Activated CD4-positive, alpha-beta T cell treated with anti-CD3 and anti-CD28 coated beads for 24 hours (primary cell): Measurements from ENCODE around the gene ALG9.

ENCODE experiments used
- DNase-seq, 2 donors: peaks; one replicate each; pipeline ENCODE4 v3.0.0-alpha.2; 2020; ENCODE audit warnings: low read depth in 2 of 2

The ALG9 gene

GRCh38 chr11:111836162-111836561 is 35.2 kb downstream of the ALG9 start:
- no peak for DNase-seq

DNA sequence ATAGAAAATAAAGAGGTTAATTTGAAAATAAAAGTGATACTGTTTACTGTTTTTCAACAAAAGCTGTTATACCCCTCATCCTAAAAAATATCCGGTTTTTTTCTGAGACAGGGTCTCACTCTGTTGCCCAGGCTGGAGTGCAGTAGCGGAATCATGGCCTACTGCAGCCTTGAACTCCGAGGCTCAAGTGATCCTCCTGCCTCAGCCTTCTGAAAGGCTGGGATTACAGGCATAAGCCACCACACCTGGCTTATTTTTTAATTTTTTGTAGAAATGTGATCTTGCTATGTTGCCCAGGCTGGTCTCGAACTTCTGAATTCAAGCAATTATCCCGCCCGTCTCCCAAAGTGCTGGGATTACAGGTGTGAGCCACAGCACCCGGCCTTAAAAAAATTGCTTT is 35.7 kb downstream of the ALG9 start:
- no peak for DNase-seq

DNA sequence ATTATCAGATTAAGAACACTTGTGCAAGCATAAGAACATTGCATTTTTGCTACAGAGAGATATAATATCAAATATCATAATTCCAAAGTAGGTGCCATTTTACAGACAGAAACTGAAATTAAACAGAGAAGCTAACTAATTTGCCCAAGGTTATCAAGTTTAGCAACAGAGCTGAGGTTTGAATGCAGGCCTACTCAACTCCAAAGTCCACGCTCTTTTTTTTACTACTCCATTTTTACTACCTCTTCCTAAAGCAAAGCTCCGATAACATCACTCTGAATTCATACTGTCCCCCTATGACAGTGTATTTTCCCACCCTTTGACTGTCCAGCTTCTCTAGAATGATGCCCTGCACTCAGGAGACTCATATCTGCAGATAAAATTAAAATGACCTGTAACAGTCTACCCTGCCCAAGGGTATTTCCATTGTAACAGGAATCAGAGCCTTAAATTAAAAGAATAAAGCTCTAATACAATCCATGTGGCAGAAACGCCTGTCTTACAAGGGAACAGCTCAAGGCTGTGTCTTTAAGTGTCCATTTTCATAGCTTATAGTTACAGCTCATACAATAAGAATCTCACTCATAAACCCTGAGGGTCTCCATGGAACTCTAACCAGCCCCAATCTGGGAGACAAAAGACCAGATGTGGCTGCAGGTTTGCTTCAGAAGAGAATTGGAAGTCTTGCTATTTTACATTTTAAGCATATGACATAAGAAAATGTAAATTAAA is 36.8 kb downstream of the ALG9 start:
- no peak for DNase-seq

DNA sequence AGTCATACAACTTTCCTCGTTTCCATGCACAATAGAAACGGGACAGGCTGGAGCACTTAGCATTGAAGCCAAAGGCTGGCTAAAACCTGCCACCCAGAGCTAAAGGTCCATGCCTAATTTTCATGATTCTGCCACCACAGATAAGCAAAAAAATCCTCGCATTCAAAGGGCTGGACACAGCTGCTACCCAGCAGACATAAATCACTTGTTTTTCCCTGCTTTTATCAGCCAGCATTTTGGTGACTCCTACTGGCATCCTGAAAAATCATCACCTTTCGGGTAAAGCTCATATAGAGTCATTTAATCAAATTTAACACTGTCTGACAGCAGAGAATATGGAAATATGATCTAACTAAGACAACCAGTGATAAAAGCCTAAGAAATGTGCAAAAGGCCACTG is 37.9 kb downstream of the ALG9 start:
- DNase-seq, result no peak

DNA sequence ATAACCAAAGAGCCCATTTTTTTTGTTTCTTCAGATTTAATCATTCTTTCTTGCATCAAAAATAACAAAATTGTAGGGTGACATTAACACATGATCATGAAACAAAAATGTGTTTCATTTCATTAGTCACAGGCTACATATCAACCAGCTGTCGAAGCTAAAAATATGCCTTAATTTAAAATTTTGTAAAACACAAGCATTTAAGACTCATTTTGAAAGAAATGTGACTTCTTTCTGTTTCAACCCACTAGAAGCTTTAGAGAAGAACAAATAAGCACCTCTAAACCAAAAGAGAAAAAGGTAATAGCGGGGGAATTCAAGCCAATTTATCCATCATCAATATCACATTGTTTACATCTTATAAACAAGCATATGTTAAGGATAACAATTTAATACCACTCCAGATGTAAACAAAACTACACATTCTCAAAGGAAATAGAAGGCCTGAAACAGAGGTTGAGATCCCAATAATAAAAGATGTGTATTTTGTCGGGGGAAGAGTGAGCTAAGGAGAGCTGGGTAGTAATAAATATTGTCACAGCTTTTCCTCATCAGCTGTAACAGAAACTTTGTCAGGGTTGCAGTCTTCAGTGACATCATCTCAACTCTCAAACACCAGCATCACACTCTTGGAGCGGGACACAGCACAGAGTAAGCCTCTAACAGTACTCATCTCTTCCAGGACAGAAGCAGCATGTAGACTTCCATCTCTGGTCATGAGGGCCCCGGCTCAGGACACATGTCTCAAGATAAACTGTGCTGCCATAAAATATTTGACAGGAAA is 42.0 kb downstream of the ALG9 start:
- DNase-seq, result no peak

GRCh38 chr11:111826322-111826950 is 44.9 kb downstream of the ALG9 start:
- DNase-seq, result no peak

- DNase-seq, result no peak
Measured at GRCh38 chr11:111823629-111824028, 47.8 kb downstream of the ALG9 start.

DNA sequence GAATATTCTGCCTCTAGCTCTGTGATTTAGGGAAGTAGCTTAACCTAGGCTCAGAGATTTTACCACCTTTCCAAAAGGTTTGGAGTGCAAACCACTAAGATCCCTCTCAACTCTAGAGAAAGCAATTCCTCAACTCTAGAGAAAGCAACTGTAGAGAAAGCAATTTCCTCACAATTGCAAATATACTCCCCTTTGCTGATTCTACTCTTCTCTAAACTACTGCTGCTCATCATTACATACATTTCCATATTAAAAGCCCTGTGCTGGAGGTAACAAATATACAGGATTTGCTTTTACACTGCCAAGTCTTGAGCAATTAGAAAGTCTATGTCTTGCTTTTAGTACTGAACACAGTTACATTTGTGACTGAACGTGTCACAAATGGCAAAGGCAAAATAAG is 48.2 kb downstream of the ALG9 start:
- DNase-seq, result no peak

DNA sequence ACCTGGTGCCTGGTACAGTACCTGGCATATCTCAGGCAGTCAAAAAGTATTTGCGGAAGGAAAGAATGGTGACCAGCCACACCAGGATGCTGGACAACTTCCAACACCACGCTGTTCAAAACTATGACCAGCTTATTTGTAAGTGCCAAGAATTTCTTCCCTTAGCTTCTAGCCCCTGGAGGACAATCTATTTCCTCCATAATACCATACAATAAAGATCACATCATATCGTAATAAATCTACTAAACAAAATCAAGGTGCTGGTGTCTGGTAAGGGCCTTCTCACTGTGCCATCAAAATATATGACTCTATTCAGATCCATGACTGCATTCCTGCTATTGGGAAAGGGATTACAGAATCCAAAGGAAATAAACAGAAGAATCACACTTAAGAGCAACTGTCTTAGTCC is 51.5 kb downstream of the ALG9 start:
- no peak for DNase-seq

- DNase-seq, result no peak
Measured at GRCh38 chr11:111819161-111819828, 52.1 kb downstream of the ALG9 start.

- DNase-seq, result no peak
Measured at GRCh38 chr11:111815489-111815888, 55.9 kb downstream of the ALG9 start.

GRCh38 chr11:111814557-111815320 is 56.6 kb downstream of the ALG9 start:
- DNase-seq, result no peak

GRCh38 chr11:111814106-111814505 is 57.3 kb downstream of the ALG9 start:
- DNase-seq, result no peak

- no peak for DNase-seq
Measured at GRCh38 chr11:111812211-111812610, 59.2 kb downstream of the ALG9 start.

- DNase-seq, result no peak
Measured at GRCh38 chr11:111811445-111811844, 59.9 kb downstream of the ALG9 start.

- no peak for DNase-seq
Measured at GRCh38 chr11:111808834-111809233, 62.5 kb downstream of the ALG9 start.

DNA sequence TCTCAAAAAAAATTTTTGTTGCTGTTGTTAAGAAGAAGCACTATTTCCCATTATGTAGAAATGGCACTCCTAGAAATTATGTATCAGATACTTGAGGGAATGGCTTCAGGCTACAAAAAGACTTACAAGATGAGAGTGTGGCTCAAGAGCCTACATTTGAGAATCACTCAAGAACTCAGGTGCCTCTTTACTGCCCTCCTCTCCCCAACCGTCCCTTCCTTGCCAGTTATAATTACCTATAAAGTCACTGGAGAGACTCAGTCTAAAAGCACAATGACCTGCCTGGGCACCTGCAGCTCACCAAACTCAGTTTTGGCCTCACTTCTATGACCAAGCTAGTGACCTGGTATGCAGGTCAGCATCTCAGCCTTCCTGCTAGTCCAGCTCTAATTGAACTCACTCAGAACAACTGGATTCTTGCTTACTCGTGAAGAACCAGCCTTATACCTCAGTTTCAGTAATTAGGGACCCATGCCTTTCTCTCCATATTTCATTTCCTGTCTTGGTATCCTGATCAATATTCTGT is 63.3 kb downstream of the ALG9 start:
- DNase-seq, result no peak

GRCh38 chr11:111807076-111807475 is 64.3 kb downstream of the ALG9 start:
- DNase-seq, result no peak

DNA sequence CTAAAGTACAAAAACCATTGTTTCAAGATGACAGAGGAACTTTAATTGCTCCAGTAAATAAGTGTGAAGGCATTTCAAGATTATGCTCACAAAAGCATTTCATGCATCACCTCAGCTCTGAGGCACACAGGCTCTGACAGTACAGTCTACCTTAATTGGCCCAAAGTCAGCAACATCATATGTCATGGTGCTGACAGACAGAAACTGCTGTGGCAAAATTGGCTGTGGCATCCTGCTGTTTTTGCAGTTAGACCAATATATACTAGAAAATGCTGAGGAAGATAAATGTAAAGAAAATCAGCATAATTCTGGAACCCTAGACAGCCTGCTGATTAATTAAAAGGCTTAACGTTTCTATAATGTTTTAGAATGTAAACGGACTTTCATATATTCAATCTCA is 70.2 kb downstream of the ALG9 start:
- no peak for DNase-seq

- no peak for DNase-seq
Measured at GRCh38 chr11:111798279-111798678, 73.1 kb downstream of the ALG9 start.

- no peak for DNase-seq
Measured at GRCh38 chr11:111797145-111797581, 74.2 kb downstream of the ALG9 start.
